OCI-LY7 (cell line): ENCODE data around the gene KRTAP5-2.

Source experiments
- CTCF ChIP-seq: fragments of 200-600 bp; sonication (generic); conservative IDR thresholded peaks from 2 replicates; pipeline ENCODE4 v1.5.1; 2014; ENCODE audit warnings: mild to moderate bottlenecking, antibody characterized with exemption, low read length, moderate library complexity, mixed read lengths
- EZH2phosphoT487 ChIP-seq: fragments of 200-600 bp; sonication (generic); IDR thresholded peaks from 2 replicates; pipeline ENCODE4 v1.6.1; 2018; ENCODE audit warnings: low read depth, borderline replicate concordance, mild to moderate bottlenecking, mixed run types, antibody characterized with exemption, low read length, moderate library complexity, mixed read lengths

GRCh38 chr11:1560002-1560648 is 38.0 kb downstream of the KRTAP5-2 start:
- no peak for TF ChIP-seq CTCF
- TF ChIP-seq EZH2phosphoT487: no peak
